ENCODE data around the gene MPZL1.

MPZL1 gene

GRCh38 chr1:167734227-167734626, 12.4 kb downstream of the MPZL1 start:
- DNase-seq (ENCODE audit: low read depth in 1 of 2, low spot score in 1 of 2), result no peak
- no peak for TF ChIP-seq GABPA (IDR thresholded peaks at IDR 0.05; ENCODE audit: low read depth)
- no peak for TF ChIP-seq REST (IDR thresholded peaks at IDR 0.05; ENCODE audit: insufficient replicate concordance, low read depth)
- TF ChIP-seq POLR2AphosphoS5 (IDR thresholded peaks at IDR 0.05; ENCODE audit: low read depth), result no peak
- no peak for TF ChIP-seq CTCF (IDR thresholded peaks at IDR 0.05; ENCODE audit: insufficient read depth, low read length)
- TF ChIP-seq SPI1 (IDR thresholded peaks at IDR 0.05; ENCODE audit: borderline replicate concordance, low read depth), result no peak
- no peak overlapping the region for H3K4me3 ChIP-seq (replicated peaks; ENCODE audit: insufficient read depth, low read length)
- no peaks in the 10 kb centered on the region for H3K27me3 ChIP-seq (ENCODE audit: insufficient read depth, poor library complexity, severe bottlenecking)
- no peak overlapping the region for H3K27ac ChIP-seq (replicated peaks)

- Histone ChIP-seq H3K27ac (replicated peaks) (no peak overlapping the region), H3K27me3 (ENCODE audit: insufficient read depth, poor library complexity, severe bottlenecking) (no peaks in the 10 kb centered on the region), H3K4me3 (replicated peaks; ENCODE audit: insufficient read depth, low read length) (no peak overlapping the region)
- no peak for DNase-seq (ENCODE audit: low read depth in 1 of 2, low spot score in 1 of 2)
- TF ChIP-seq CTCF (IDR thresholded peaks at IDR 0.05; ENCODE audit: insufficient read depth, low read length) (no peak), POLR2AphosphoS5 (IDR thresholded peaks at IDR 0.05; ENCODE audit: low read depth) (no peak), SPI1 (IDR thresholded peaks at IDR 0.05; ENCODE audit: borderline replicate concordance, low read depth) (no peak), GABPA (IDR thresholded peaks at IDR 0.05; ENCODE audit: low read depth) (no peak), REST (IDR thresholded peaks at IDR 0.05; ENCODE audit: insufficient replicate concordance, low read depth) (no peak)
These were observed 13.1 kb downstream of the MPZL1 start for GRCh38 chr1:167734841-167735240.

GRCh38 chr1:167737169-167737568, 15.4 kb downstream of the MPZL1 start:
- Histone ChIP-seq H3K27me3 (ENCODE audit: insufficient read depth, poor library complexity, severe bottlenecking) (no peaks in the 10 kb centered on the region), H3K4me3 (replicated peaks; ENCODE audit: insufficient read depth, low read length) (no peak overlapping the region), H3K27ac (replicated peaks) (no peak overlapping the region)
- TF ChIP-seq POLR2AphosphoS5 (IDR thresholded peaks at IDR 0.05; ENCODE audit: low read depth) (no peak), CTCF (IDR thresholded peaks at IDR 0.05; ENCODE audit: insufficient read depth, low read length) (no peak), REST (IDR thresholded peaks at IDR 0.05; ENCODE audit: insufficient replicate concordance, low read depth) (no peak), SPI1 (IDR thresholded peaks at IDR 0.05; ENCODE audit: borderline replicate concordance, low read depth) (no peak), GABPA (IDR thresholded peaks at IDR 0.05; ENCODE audit: low read depth) (no peak)
- no peak for DNase-seq (ENCODE audit: low read depth in 1 of 2, low spot score in 1 of 2)

All from HL-60 (cell line).